ENCODE data around the gene RRP1B. TPM values are rescaled to one million over a fixed set of nuclear protein-coding genes. Genes with fewer than 3 reads are reported as not detected.

The RRP1B gene
- total and polyA plus RNA-seq, 9 of the 15 experiments (the other 6 are each of a cell fraction or from before 2014, with no cell fraction given), result 6.8 to 66.6 (median 41.9) TPM

DNA sequence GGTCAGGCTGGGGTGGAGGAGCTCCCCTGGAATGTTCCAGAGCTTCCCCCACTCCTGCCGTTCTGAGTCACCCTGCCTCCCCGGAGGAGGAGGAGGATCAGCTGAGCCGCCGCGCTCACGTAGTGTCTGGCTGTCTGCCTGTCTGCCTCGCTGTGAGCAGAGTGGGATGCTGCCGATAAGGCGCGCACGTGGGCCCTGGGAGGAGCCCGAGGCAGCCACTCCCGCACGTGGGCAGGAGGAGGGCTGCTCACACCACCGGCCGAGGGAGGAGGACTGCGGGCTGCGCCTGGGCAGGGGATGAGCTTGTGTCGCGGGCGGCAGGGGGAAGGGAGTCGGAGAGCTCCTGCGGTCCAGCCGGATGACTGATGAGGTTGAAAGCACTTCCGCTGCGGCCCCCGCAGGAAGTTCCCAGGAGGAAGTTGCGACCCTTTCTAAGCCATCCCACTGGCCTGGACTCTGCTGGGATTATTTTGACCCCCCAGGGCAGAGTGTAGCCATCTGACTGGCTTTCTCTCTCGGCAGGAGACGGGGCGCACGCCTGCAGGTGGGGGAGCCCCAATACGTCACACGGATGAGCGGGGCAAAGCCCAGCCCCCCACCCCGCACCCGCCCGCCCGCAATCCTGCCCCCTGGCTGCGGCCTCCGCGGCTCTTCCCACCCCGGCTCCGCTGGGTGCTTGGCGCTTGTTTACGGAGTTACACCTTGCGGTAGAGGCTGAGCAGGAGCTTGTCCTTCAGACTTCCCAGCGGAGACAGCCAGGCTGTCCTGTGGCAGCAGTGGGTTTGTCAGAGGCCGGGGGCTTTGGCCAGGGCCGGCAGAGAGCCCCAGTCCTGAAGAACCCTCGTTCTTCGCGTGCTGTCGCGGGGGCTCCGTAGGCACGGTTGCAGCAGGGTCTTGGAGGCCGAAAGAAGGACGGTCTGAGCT lies 69.4 kb downstream of the RRP1B start (continued):
- TF ChIP-seq CEBPZ (IDR thresholded peaks at IDR 0.05; ENCODE audit: borderline replicate concordance, low read depth, low read length), result no peak
- 0 out of 2 replicates have a peak, but pooled peaks have one; percentile 73 for TF ChIP-seq RHOXF2B (CRISPR knock-in tag; conservative IDR thresholded peaks at IDR 0.05)
- TF ChIP-seq ZNF778 (CRISPR knock-in tag; IDR thresholded peaks at IDR 0.05), result no peak
- no peak for TF ChIP-seq ZKSCAN3 (CRISPR knock-in tag; IDR thresholded peaks at IDR 0.05)
- TF ChIP-seq CBFA2T3 (IDR thresholded peaks at IDR 0.05), result peak; percentile 95
- TF ChIP-seq NR4A1 (CRISPR knock-in tag; IDR thresholded peaks at IDR 0.05), result 0 out of 2 replicates have a peak, but pooled peaks have one; percentile 21
- peak; percentile 48; the same call in 1 of the 2 replicates for TF ChIP-seq NR4A1 (tag; IDR thresholded peaks at IDR 0.05)
- TF ChIP-seq ZNF766 (CRISPR knock-in tag; conservative IDR thresholded peaks at IDR 0.05), result peak; percentile 88
- peak; percentile 86 for TF ChIP-seq LARP7 (IDR thresholded peaks at IDR 0.05)
- TF ChIP-seq HDAC1 (IDR thresholded peaks at IDR 0.05), result peak; percentile 78 to 100; a peak in 3 of 4 replicates
- TF ChIP-seq HDAC8 (tag; IDR thresholded peaks at IDR 0.05), result peak; percentile 19; the same call in 1 of the 2 replicates
- TF ChIP-seq SMARCA5 (IDR thresholded peaks at IDR 0.05), result no peak
- TF ChIP-seq EWSR1 (IDR thresholded peaks at IDR 0.05; ENCODE audit: borderline replicate concordance, low read depth, partially characterized antibody), result no peak
- TF ChIP-seq ZNF75A (CRISPR knock-in tag; IDR thresholded peaks at IDR 0.05), result no peak
- TF ChIP-seq POLR3G (IDR thresholded peaks at IDR 0.05; ENCODE audit: extremely low read depth, insufficient read length, insufficient replicate concordance), result no peak
- TF ChIP-seq, protein P1, sequence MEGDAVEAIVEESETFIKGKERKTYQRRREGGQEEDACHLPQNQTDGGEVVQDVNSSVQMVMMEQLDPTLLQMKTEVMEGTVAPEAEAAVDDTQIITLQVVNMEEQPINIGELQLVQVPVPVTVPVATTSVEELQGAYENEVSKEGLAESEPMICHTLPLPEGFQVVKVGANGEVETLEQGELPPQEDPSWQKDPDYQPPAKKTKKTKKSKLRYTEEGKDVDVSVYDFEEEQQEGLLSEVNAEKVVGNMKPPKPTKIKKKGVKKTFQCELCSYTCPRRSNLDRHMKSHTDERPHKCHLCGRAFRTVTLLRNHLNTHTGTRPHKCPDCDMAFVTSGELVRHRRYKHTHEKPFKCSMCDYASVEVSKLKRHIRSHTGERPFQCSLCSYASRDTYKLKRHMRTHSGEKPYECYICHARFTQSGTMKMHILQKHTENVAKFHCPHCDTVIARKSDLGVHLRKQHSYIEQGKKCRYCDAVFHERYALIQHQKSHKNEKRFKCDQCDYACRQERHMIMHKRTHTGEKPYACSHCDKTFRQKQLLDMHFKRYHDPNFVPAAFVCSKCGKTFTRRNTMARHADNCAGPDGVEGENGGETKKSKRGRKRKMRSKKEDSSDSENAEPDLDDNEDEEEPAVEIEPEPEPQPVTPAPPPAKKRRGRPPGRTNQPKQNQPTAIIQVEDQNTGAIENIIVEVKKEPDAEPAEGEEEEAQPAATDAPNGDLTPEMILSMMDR (IDR thresholded peaks at IDR 0.05 in 2 of 3, conservative IDR thresholded peaks at IDR 0.05 in 1 of 3; ENCODE audit: insufficient read depth in 2 of 3, low read depth in 1 of 3, low read length in 3 of 3), result peak in 2 of 3 experiments; percentile 24 to 54; a peak in 3 of 6 replicates
- peak; percentile 80; the same call in 1 of the 2 replicates for TF ChIP-seq ZNF175 (CRISPR knock-in tag; IDR thresholded peaks at IDR 0.05; ENCODE audit: low read depth)
- no peak for TF ChIP-seq ZNF436 (CRISPR knock-in tag; IDR thresholded peaks at IDR 0.05)
- TF ChIP-seq ZNF586 (CRISPR knock-in tag; conservative IDR thresholded peaks at IDR 0.05), result no peak
- peak; percentile 55; the same call in 1 of the 2 replicates for TF ChIP-seq ZNF589 (CRISPR knock-in tag; IDR thresholded peaks at IDR 0.05; ENCODE audit: low read depth)
- TF ChIP-seq SIN3A (IDR thresholded peaks at IDR 0.05; ENCODE audit: borderline replicate concordance in 2 of 2, control insufficient read depth in 1 of 2, low read depth in 2 of 2, low read length in 2 of 2), result peak; percentile 96 to 98
- TF ChIP-seq FOSL1 (tag; conservative IDR thresholded peaks at IDR 0.05), result peak; percentile 99
- TF ChIP-seq KLF10 (CRISPR knock-in tag; IDR thresholded peaks at IDR 0.05), result no peak

Measured in K562 (cell line).